Nephron (organoid): Measurements from ENCODE around the gene BCAR3.

Experiments used
- H3K27ac Mint-ChIP-seq, 3 experiments: 2 replicates each; pipeline ENCODE4 v1.8.0; 2020; ENCODE audit warnings: mixed read lengths in 3 of 3, mild to moderate bottlenecking in 2 of 3, moderate library complexity in 1 of 3
- H3K27me3 Mint-ChIP-seq: 2 replicates; pipeline ENCODE4 v1.8.0; 2021; ENCODE audit warnings: low read depth, mild to moderate bottlenecking, moderate library complexity, mixed read lengths
- H3K36me3 Mint-ChIP-seq: 2 replicates; pipeline ENCODE4 v1.8.0; 2020; ENCODE audit warnings: low read depth, mixed read lengths
- H3K4me1 Mint-ChIP-seq: 2 replicates; pipeline ENCODE4 v1.8.0; 2020; ENCODE audit warnings: mixed read lengths
- H3K4me3 Mint-ChIP-seq, 3 experiments: 2 replicates each; pipeline ENCODE4 v1.8.0; 2020; ENCODE audit warnings: mild to moderate bottlenecking in 3 of 3, mixed read lengths in 3 of 3, moderate library complexity in 2 of 3
- H3K9me3 Mint-ChIP-seq: 2 replicates; pipeline ENCODE4 v1.8.0; 2020; ENCODE audit warnings: mixed read lengths
- CTCF ChIP-seq, 3 experiments: fragments of 200-600 bp; sonication (generic); IDR thresholded peaks; one replicate each; pipeline ENCODE4 v1.5.0; 2021; ENCODE audit warnings: antibody characterized with exemption in 3 of 3; ENCODE audit not compliant: unreplicated experiment in 3 of 3

The BCAR3 gene

GRCh38 chr1:93532780-93533378, 148.8 kb downstream of the BCAR3 start:
- no peak for TF ChIP-seq CTCF (IDR thresholded peaks at IDR 0.05; ENCODE audit: unreplicated experiment in 3 of 3)
- Mint-ChIP-seq H3K4me1 (peaks cover under 1% of the 10 kb centered on the region), H3K36me3 (peaks cover 77% of the 10 kb centered on the region), H3K4me3 (no peak overlapping the region), H3K9me3 (no peaks in the 10 kb centered on the region), H3K27ac (no peak overlapping the region), H3K27me3 (no peaks in the 10 kb centered on the region)

- peaks cover 75% of the 10 kb centered on the region for H3K36me3 Mint-ChIP-seq
Observed at GRCh38 chr1:93531193-93531592, 150.4 kb downstream of the BCAR3 start.

GRCh38 chr1:93528412-93528811, 153.2 kb downstream of the BCAR3 start:
- Mint-ChIP-seq H3K36me3 (peaks cover 67% of the 10 kb centered on the region), H3K27me3 (no peaks in the 10 kb centered on the region), H3K4me3 (no peak overlapping the region), H3K4me1 (no peaks in the 10 kb centered on the region), H3K27ac (peak overlapping the region in 1 of 3 experiments; percentile 41), H3K9me3 (no peaks in the 10 kb centered on the region)
- TF ChIP-seq CTCF (IDR thresholded peaks at IDR 0.05; ENCODE audit: unreplicated experiment in 3 of 3) = no peak

More at GRCh38 chr1:93531193-93531592, 150.4 kb downstream of the BCAR3 start:
- no peaks in the 10 kb centered on the region for H3K9me3 Mint-ChIP-seq
- no peak overlapping the region for H3K27ac Mint-ChIP-seq
- no peak for TF ChIP-seq CTCF (IDR thresholded peaks at IDR 0.05; ENCODE audit: unreplicated experiment in 3 of 3)
- no peak overlapping the region for H3K4me3 Mint-ChIP-seq
- H3K27me3 Mint-ChIP-seq = no peaks in the 10 kb centered on the region
- no peaks in the 10 kb centered on the region for H3K4me1 Mint-ChIP-seq

GRCh38 chr1:93526431-93526830, 155.2 kb downstream of the BCAR3 start:
- H3K4me1 Mint-ChIP-seq = no peaks in the 10 kb centered on the region
- H3K36me3 Mint-ChIP-seq = peaks cover 66% of the 10 kb centered on the region
- H3K4me3 Mint-ChIP-seq = no peak overlapping the region
- peak overlapping the region; percentile 23 to 92 (median 65) for H3K27ac Mint-ChIP-seq
- no peaks in the 10 kb centered on the region for H3K27me3 Mint-ChIP-seq
- TF ChIP-seq CTCF (IDR thresholded peaks at IDR 0.05; ENCODE audit: unreplicated experiment in 3 of 3) = no peak
- H3K9me3 Mint-ChIP-seq = peaks cover 4% of the 10 kb centered on the region

GRCh38 chr1:93525431-93525830, 156.2 kb downstream of the BCAR3 start:
- H3K27ac Mint-ChIP-seq = peak overlapping the region in 2 of 3 experiments; percentile 23 to 92
- no peak overlapping the region for H3K4me3 Mint-ChIP-seq
- no peaks in the 10 kb centered on the region for H3K4me1 Mint-ChIP-seq
- H3K36me3 Mint-ChIP-seq = peaks cover 66% of the 10 kb centered on the region
- TF ChIP-seq CTCF (IDR thresholded peaks at IDR 0.05; ENCODE audit: unreplicated experiment in 3 of 3) = no peak
- no peaks in the 10 kb centered on the region for H3K27me3 Mint-ChIP-seq
- H3K9me3 Mint-ChIP-seq = peaks cover 5% of the 10 kb centered on the region

GRCh38 chr1:93522721-93523120, 158.9 kb downstream of the BCAR3 start:
- TF ChIP-seq CTCF (IDR thresholded peaks at IDR 0.05; ENCODE audit: unreplicated experiment in 3 of 3) = no peak
- no peak overlapping the region for H3K4me3 Mint-ChIP-seq
- peaks cover 4% of the 10 kb centered on the region for H3K4me1 Mint-ChIP-seq
- H3K9me3 Mint-ChIP-seq = peaks cover 5% of the 10 kb centered on the region
- H3K27me3 Mint-ChIP-seq = no peaks in the 10 kb centered on the region
- H3K36me3 Mint-ChIP-seq = peaks cover 60% of the 10 kb centered on the region
- no peak overlapping the region for H3K27ac Mint-ChIP-seq
